ENCODE measurements around the gene ROMO1. TPM values are rescaled to one million over a fixed set of nuclear protein-coding genes. Genes with fewer than 3 reads are reported as not detected.

ROMO1 gene
- total and polyA plus RNA-seq, 2 experiments from 2014 or later, result 152 to 881 TPM

GRCh38 chr20:35710884-35711587 lies 11.8 kb downstream of the ROMO1 start:
- Histone ChIP-seq H3F3A (replicated peaks; ENCODE audit: low read depth) (peaks cover 43% of the 10 kb centered on the region), H3K9me2 (ENCODE audit: insufficient read depth) (no peaks in the 10 kb centered on the region), H3K4me2 (no peak overlapping the region), H3K79me2 (replicated peaks; ENCODE audit: insufficient read depth) (peaks cover 67% of the 10 kb centered on the region), H2AFZ (no peak overlapping the region), H3K27ac (ENCODE audit: low read depth) (0 out of 2 replicates have a peak overlapping the region, but pooled peaks have one; percentile 50), H4K20me1 (replicated peaks; ENCODE audit: insufficient read depth) (peaks cover 63% of the 10 kb centered on the region), H3K4me3 (no peak overlapping the region), H3K36me3 (ENCODE audit: insufficient read depth) (peaks cover 96% of the 10 kb centered on the region), H3K27me3 (ENCODE audit: insufficient read depth) (no peaks in the 10 kb centered on the region), H3K4me1 (ENCODE audit: insufficient read depth) (no peaks in the 10 kb centered on the region)
- H3K36me3 Mint-ChIP-seq (ENCODE audit: low read depth), result peaks cover 98% of the 10 kb centered on the region
- H3K4me1 Mint-ChIP-seq, result no peaks in the 10 kb centered on the region
- H3K9me3 Mint-ChIP-seq, result no peaks in the 10 kb centered on the region
- H3K27ac Mint-ChIP-seq, result no peak overlapping the region
- ATAC-seq, result no peak
- H3K4me3 Mint-ChIP-seq, result no peak overlapping the region
- TF ChIP-seq ZNF114 (CRISPR knock-in tag; IDR thresholded peaks at IDR 0.05) (no peak), EZH2phosphoT487 (IDR thresholded peaks at IDR 0.05; ENCODE audit: unreplicated experiment) (no peak), NANOG (IDR thresholded peaks at IDR 0.05; ENCODE audit: borderline replicate concordance) (no peak), EZH2 (IDR thresholded peaks at IDR 0.05; ENCODE audit: low read depth, unreplicated experiment) (no peak), CREB1 (CRISPR knock-in tag; IDR thresholded peaks at IDR 0.05; ENCODE audit: low read depth) (no peak), POLR2AphosphoS5 (IDR thresholded peaks at IDR 0.05; ENCODE audit: low read depth) (no peak), JUNB (IDR thresholded peaks at IDR 0.05; ENCODE audit: unreplicated experiment) (no peak), STAT1 (IDR thresholded peaks at IDR 0.05; ENCODE audit: unreplicated experiment) (no peak), ZNF331 (CRISPR knock-in tag; IDR thresholded peaks at IDR 0.05; ENCODE audit: low read depth) (no peak), ETS1 (IDR thresholded peaks at IDR 0.05) (no peak), REST (IDR thresholded peaks at IDR 0.05; ENCODE audit: unreplicated experiment) (no peak)
- TF ChIP-seq, protein P1, sequence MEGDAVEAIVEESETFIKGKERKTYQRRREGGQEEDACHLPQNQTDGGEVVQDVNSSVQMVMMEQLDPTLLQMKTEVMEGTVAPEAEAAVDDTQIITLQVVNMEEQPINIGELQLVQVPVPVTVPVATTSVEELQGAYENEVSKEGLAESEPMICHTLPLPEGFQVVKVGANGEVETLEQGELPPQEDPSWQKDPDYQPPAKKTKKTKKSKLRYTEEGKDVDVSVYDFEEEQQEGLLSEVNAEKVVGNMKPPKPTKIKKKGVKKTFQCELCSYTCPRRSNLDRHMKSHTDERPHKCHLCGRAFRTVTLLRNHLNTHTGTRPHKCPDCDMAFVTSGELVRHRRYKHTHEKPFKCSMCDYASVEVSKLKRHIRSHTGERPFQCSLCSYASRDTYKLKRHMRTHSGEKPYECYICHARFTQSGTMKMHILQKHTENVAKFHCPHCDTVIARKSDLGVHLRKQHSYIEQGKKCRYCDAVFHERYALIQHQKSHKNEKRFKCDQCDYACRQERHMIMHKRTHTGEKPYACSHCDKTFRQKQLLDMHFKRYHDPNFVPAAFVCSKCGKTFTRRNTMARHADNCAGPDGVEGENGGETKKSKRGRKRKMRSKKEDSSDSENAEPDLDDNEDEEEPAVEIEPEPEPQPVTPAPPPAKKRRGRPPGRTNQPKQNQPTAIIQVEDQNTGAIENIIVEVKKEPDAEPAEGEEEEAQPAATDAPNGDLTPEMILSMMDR (conservative IDR thresholded peaks at IDR 0.05; ENCODE audit: low read depth in 2 of 2), result no peak
- TF ChIP-seq, protein P2, sequence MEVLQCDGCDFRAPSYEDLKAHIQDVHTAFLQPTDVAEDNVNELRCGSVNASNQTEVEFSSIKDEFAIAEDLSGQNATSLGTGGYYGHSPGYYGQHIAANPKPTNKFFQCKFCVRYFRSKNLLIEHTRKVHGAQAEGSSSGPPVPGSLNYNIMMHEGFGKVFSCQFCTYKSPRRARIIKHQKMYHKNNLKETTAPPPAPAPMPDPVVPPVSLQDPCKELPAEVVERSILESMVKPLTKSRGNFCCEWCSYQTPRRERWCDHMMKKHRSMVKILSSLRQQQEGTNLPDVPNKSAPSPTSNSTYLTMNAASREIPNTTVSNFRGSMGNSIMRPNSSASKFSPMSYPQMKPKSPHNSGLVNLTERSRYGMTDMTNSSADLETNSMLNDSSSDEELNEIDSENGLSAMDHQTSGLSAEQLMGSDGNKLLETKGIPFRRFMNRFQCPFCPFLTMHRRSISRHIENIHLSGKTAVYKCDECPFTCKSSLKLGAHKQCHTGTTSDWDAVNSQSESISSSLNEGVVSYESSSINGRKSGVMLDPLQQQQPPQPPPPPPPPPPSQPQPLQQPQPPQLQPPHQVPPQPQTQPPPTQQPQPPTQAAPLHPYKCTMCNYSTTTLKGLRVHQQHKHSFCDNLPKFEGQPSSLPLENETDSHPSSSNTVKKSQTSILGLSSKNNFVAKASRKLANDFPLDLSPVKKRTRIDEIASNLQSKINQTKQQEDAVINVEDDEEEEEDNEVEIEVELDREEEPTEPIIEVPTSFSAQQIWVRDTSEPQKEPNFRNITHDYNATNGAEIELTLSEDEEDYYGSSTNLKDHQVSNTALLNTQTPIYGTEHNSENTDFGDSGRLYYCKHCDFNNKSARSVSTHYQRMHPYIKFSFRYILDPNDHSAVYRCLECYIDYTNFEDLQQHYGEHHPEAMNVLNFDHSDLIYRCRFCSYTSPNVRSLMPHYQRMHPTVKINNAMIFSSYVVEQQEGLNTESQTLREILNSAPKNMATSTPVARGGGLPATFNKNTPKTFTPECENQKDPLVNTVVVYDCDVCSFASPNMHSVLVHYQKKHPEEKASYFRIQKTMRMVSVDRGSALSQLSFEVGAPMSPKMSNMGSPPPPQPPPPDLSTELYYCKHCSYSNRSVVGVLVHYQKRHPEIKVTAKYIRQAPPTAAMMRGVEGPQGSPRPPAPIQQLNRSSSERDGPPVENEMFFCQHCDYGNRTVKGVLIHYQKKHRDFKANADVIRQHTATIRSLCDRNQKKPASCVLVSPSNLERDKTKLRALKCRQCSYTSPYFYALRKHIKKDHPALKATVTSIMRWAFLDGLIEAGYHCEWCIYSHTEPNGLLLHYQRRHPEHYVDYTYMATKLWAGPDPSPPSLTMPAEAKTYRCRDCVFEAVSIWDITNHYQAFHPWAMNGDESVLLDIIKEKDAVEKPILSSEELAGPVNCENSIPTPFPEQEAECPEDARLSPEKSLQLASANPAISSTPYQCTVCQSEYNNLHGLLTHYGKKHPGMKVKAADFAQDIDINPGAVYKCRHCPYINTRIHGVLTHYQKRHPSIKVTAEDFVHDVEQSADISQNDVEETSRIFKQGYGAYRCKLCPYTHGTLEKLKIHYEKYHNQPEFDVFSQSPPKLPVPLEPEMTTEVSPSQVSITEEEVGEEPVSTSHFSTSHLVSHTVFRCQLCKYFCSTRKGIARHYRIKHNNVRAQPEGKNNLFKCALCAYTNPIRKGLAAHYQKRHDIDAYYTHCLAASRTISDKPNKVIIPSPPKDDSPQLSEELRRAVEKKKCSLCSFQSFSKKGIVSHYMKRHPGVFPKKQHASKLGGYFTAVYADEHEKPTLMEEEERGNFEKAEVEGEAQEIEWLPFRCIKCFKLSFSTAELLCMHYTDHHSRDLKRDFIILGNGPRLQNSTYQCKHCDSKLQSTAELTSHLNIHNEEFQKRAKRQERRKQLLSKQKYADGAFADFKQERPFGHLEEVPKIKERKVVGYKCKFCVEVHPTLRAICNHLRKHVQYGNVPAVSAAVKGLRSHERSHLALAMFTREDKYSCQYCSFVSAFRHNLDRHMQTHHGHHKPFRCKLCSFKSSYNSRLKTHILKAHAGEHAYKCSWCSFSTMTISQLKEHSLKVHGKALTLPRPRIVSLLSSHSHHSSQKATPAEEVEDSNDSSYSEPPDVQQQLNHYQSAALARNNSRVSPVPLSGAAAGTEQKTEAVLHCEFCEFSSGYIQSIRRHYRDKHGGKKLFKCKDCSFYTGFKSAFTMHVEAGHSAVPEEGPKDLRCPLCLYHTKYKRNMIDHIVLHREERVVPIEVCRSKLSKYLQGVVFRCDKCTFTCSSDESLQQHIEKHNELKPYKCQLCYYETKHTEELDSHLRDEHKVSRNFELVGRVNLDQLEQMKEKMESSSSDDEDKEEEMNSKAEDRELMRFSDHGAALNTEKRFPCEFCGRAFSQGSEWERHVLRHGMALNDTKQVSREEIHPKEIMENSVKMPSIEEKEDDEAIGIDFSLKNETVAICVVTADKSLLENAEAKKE (CRISPR knock-in tag; IDR thresholded peaks at IDR 0.05), result no peak
- peaks cover 10% of the 10 kb centered on the region for H3K27me3 Mint-ChIP-seq (ENCODE audit: insufficient read depth, low read depth, poor library complexity)
- DNase-seq (ENCODE audit: low spot score), result no peak

All from GM23338 (cell line).